IPS-18a (cell line): ENCODE results near the gene GP5.

Experiments used
- H3K27ac ChIP-seq: one replicate; pipeline ENCODE4 v1.5.1; 2013; ENCODE audit warnings: low read length
- H3K27me3 ChIP-seq: one replicate; pipeline ENCODE4 v1.6.1; 2013; ENCODE audit warnings: mild to moderate bottlenecking, low read length; ENCODE audit not compliant: control insufficient read depth, insufficient read depth
- H3K36me3 ChIP-seq: one replicate; pipeline ENCODE4 v1.6.1; 2013; ENCODE audit warnings: low read depth, low read length; ENCODE audit not compliant: control insufficient read depth
- H3K4me1 ChIP-seq: one replicate; pipeline ENCODE4 v1.6.1; 2013; ENCODE audit warnings: low read depth, low read length; ENCODE audit not compliant: control insufficient read depth
- H3K4me3 ChIP-seq: one replicate; pipeline ENCODE4 v1.5.1; 2013; ENCODE audit warnings: low read length
- H3K9ac ChIP-seq: one replicate; pipeline ENCODE4 v1.6.1; 2013; ENCODE audit warnings: mild to moderate bottlenecking, low read length, moderate library complexity
- H3K9me3 ChIP-seq: one replicate; pipeline ENCODE4 v1.6.1; 2013; ENCODE audit warnings: low read depth, low read length; ENCODE audit not compliant: control insufficient read depth

Gene GP5

GRCh38 chr3:194424953-194425352, 25.9 kb upstream of the GP5 start:
- Histone ChIP-seq H3K9me3 (no peaks in the 10 kb centered on the region), H3K36me3 (peaks cover 64% of the 10 kb centered on the region), H3K9ac (no peak overlapping the region), H3K4me3 (no peak overlapping the region), H3K27ac (no peak overlapping the region), H3K27me3 (no peaks in the 10 kb centered on the region), H3K4me1 (no peaks in the 10 kb centered on the region)

- Histone ChIP-seq H3K9ac (no peak overlapping the region), H3K4me1 (no peaks in the 10 kb centered on the region), H3K9me3 (no peaks in the 10 kb centered on the region), H3K27ac (no peak overlapping the region), H3K36me3 (peaks cover 62% of the 10 kb centered on the region), H3K4me3 (no peak overlapping the region), H3K27me3 (no peaks in the 10 kb centered on the region)
Measured at GRCh38 chr3:194424373-194424772, 25.3 kb upstream of the GP5 start.

DNA sequence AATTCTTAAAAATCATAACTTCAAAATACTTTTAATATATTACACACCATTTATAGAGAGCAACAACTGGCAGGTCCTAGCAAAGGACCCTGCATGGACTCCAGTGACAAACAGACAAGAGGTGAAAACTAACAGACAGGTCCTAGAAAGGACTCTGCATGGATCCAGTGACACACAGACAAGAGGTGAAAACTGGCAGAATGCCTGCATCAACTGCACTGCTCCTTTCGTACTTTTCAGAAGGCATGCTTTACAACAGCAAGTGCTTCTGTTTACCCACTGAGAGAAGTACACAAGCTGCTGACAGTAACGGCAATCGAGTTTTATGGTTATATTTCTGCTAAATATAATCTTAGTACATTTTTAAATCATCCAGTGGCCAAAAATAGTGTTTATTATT, 24.3 kb upstream of the GP5 start:
- Histone ChIP-seq H3K27me3 (no peaks in the 10 kb centered on the region), H3K4me1 (no peaks in the 10 kb centered on the region), H3K4me3 (no peak overlapping the region), H3K9me3 (no peaks in the 10 kb centered on the region), H3K9ac (no peak overlapping the region), H3K27ac (no peak overlapping the region), H3K36me3 (peaks cover 63% of the 10 kb centered on the region)

DNA sequence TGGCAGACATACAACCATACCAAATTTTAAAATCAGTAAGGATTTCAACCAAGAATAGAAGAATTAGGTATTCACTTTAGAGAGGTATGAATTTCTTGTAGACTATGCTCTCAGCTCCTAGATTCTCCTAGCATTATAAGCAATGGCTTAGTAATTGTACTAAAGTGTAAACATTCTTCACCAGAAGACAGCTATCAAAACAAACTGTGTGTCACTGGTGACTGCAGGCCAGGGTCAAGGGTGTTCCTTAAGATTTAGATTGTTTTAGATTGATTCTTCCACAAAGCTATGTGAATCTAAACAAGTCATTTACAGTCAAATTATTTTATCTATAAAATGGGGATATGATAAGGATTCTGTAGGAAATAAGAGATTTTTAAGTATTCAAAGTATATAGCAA, 23.1 kb upstream of the GP5 start:
- Histone ChIP-seq H3K27ac (no peak overlapping the region), H3K9me3 (no peaks in the 10 kb centered on the region), H3K27me3 (no peaks in the 10 kb centered on the region), H3K4me1 (no peaks in the 10 kb centered on the region), H3K4me3 (no peak overlapping the region), H3K9ac (no peak overlapping the region), H3K36me3 (peaks cover 60% of the 10 kb centered on the region)

- Histone ChIP-seq H3K4me3 (no peak overlapping the region), H3K36me3 (peaks cover 38% of the 10 kb centered on the region), H3K27ac (no peak overlapping the region), H3K9me3 (no peaks in the 10 kb centered on the region), H3K4me1 (no peaks in the 10 kb centered on the region), H3K9ac (no peak overlapping the region), H3K27me3 (no peaks in the 10 kb centered on the region)
Measured at GRCh38 chr3:194418671-194419070, 19.6 kb upstream of the GP5 start.

DNA sequence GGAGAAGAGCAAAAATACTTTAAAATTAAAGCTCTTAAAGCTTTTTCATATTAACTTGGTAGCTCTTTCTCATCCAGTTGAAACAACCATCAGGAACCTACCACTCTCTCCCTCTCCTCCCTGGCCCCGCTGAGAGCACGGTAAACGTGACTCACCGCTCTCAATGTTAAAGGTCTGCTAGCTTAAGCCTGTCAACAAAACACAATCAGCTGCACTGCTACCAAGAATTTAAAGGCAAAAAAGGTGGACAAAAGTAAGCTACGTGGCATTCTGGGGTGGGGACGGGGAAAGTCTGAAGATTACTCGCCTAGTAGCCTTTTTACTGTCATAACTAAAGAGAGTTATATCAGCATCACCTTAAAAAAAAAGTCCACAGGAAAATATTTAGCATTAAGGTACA, 8.4 kb upstream of the GP5 start:
- no peak overlapping the region for H3K9ac ChIP-seq
- no peak overlapping the region for H3K4me3 ChIP-seq
- H3K4me1 ChIP-seq = no peaks in the 10 kb centered on the region
- no peaks in the 10 kb centered on the region for H3K27me3 ChIP-seq
- H3K27ac ChIP-seq = no peak overlapping the region
- H3K36me3 ChIP-seq = peaks cover 26% of the 10 kb centered on the region
- no peaks in the 10 kb centered on the region for H3K9me3 ChIP-seq

GRCh38 chr3:194405766-194406165, 6.7 kb upstream of the GP5 start:
- Histone ChIP-seq H3K9ac (no peak overlapping the region), H3K36me3 (peaks cover 18% of the 10 kb centered on the region), H3K4me1 (no peaks in the 10 kb centered on the region), H3K27me3 (no peaks in the 10 kb centered on the region), H3K27ac (no peak overlapping the region), H3K9me3 (no peaks in the 10 kb centered on the region), H3K4me3 (no peak overlapping the region)

GRCh38 chr3:194404365-194405140, 5.5 kb upstream of the GP5 start:
- no peak overlapping the region for H3K27ac ChIP-seq
- H3K9me3 ChIP-seq = no peaks in the 10 kb centered on the region
- no peaks in the 10 kb centered on the region for H3K4me1 ChIP-seq
- H3K4me3 ChIP-seq = no peak overlapping the region
- no peaks in the 10 kb centered on the region for H3K27me3 ChIP-seq
- peaks cover 18% of the 10 kb centered on the region for H3K36me3 ChIP-seq
- H3K9ac ChIP-seq = no peak overlapping the region

GRCh38 chr3:194401868-194402329, 2.8 kb upstream of the GP5 start:
- no peaks in the 10 kb centered on the region for H3K9me3 ChIP-seq
- H3K27me3 ChIP-seq = no peaks in the 10 kb centered on the region
- no peak overlapping the region for H3K9ac ChIP-seq
- H3K36me3 ChIP-seq = peaks cover 10% of the 10 kb centered on the region
- H3K4me3 ChIP-seq = no peak overlapping the region
- no peaks in the 10 kb centered on the region for H3K4me1 ChIP-seq
- H3K27ac ChIP-seq = no peak overlapping the region

GRCh38 chr3:194401346-194401745, 2.3 kb upstream of the GP5 start:
- no peaks in the 10 kb centered on the region for H3K27me3 ChIP-seq
- peaks cover 3% of the 10 kb centered on the region for H3K4me1 ChIP-seq
- no peaks in the 10 kb centered on the region for H3K9me3 ChIP-seq
- H3K36me3 ChIP-seq = peaks cover 10% of the 10 kb centered on the region
- no peak overlapping the region for H3K9ac ChIP-seq
- H3K4me3 ChIP-seq = no peak overlapping the region
- no peak overlapping the region for H3K27ac ChIP-seq

DNA sequence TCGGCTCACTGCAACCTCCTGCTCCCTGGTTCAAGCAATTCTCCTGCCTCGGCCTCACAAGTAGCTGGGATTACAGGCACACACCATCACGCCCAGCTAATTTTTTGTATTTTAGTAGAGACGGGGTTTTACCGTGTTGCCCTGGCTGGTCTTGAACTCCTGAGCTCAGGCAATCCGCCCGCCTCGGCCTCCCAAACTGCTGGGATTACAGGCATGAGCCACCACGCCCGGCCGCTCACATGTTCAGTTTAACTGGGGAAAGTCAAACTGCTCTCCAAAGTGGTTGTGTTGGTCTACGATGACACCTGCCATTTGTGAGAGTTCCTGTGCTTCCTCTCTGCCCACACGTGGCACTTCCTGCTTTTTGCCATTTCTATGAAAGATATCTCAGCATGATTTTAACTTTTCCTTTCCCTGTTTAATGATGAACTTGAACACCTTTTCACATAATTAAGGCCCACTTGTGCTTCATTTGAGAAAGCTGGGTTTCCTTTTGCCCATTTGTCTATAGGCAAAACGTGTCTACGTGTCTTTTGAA, 877 bp upstream of the GP5 start:
- H3K4me3 ChIP-seq = no peak overlapping the region
- H3K27me3 ChIP-seq = no peaks in the 10 kb centered on the region
- H3K27ac ChIP-seq = no peak overlapping the region
- no peaks in the 10 kb centered on the region for H3K9me3 ChIP-seq
- H3K4me1 ChIP-seq = peaks cover 11% of the 10 kb centered on the region
- H3K9ac ChIP-seq = no peak overlapping the region
- peaks cover 7% of the 10 kb centered on the region for H3K36me3 ChIP-seq

DNA sequence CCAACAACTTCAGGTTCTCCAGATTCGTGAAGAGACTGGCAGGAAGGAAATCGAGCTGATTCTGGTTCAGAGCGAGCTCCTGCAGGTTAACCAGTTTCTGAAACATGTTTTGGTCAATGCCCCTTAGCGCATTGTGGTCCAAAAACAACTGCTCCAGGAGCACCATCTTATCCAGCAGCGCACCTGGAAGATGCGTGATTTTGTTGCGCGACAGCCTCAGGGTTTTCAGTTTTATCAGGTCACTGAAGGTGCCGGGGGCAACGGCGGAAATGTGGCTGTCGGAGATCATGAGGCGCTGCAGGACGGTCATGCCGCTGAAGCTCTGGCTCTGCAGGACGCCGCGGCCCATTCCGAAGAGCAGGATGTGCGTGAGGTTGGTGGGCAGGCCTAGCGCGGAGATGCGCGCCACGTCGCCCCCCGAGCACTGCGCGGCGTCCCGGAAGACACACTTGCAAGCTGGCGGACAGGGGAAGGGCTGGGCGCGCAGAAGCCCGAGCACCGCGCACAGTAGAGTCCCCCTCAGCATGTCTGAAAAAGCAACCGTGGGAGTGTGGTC, 1.2 kb downstream of the GP5 start:
- peaks cover 11% of the 10 kb centered on the region for H3K4me1 ChIP-seq
- no peaks in the 10 kb centered on the region for H3K9me3 ChIP-seq
- no peak overlapping the region for H3K4me3 ChIP-seq
- H3K36me3 ChIP-seq = peaks cover under 1% of the 10 kb centered on the region
- no peak overlapping the region for H3K27ac ChIP-seq
- H3K27me3 ChIP-seq = no peaks in the 10 kb centered on the region
- no peak overlapping the region for H3K9ac ChIP-seq
